ENCODE results near the gene WDR18.

Gene WDR18

DNA sequence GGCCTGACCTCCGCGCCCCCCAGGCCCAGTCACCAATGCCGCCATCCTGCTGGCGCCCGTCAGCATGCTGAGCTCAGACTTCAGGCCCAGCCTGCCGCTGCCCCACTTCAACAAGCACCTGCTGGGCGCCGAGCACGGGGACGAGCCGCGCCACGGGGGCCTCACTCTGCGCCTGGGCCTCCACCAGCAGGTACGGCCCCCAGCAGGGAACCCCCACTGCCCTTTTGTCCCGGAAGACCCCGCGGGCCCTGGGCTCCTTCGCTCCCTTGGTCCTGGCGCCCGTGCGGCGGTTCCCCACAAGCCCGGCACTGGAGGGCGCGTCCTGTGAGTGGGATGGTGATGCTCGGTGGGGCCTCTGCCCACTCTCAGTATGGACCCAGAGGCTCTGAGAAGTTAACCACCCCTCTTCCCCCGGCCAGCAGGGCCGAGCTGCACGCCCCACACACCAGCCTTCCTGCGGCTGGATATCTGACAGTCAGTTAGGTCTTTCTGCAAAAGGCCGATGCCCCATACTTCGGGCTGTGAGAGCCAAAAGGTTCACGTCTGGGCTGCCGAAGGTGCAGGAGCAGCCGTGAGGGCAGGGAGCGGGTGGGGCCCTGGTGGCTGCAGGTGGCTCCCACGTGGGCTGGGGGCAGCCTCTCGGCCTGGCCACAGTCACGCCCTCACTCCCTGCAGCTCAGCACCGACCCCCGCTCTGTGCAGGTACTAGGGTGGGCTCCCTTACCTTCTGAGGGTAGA lies 8.0 kb downstream of the WDR18 start:
- TF ChIP-seq, protein P1, sequence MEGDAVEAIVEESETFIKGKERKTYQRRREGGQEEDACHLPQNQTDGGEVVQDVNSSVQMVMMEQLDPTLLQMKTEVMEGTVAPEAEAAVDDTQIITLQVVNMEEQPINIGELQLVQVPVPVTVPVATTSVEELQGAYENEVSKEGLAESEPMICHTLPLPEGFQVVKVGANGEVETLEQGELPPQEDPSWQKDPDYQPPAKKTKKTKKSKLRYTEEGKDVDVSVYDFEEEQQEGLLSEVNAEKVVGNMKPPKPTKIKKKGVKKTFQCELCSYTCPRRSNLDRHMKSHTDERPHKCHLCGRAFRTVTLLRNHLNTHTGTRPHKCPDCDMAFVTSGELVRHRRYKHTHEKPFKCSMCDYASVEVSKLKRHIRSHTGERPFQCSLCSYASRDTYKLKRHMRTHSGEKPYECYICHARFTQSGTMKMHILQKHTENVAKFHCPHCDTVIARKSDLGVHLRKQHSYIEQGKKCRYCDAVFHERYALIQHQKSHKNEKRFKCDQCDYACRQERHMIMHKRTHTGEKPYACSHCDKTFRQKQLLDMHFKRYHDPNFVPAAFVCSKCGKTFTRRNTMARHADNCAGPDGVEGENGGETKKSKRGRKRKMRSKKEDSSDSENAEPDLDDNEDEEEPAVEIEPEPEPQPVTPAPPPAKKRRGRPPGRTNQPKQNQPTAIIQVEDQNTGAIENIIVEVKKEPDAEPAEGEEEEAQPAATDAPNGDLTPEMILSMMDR (IDR thresholded peaks at IDR 0.05; ENCODE audit: extremely low read depth, insufficient read depth, missing control alignments) = no peak
- in situ Hi-C loops (cut with MboI; ENCODE audit: low pct_unique_long_range_greater_than_20kb, low sequenced_read_pairs, unreplicated experiment) = no loop called here
- DNase-seq (ENCODE audit: low spot score) = no peak

DNA sequence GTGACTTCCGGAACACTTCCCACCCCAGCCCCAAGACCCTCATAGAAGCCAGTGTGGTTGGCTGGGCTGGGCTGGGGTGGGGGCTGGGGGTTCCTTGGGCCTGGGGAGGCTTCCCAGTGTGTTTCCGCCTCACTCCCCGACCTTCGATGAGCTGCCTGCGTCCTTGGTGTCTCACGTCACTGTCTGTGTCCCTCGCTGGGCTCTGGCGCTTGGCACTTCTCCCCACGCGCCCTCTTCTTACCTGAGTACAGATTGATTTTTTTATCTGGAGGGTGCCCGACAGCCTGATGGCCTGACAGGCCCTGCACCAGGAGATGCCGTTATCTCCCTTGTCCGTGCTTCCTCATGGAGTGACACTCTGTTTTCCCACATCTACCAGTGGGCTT lies 8.5 kb downstream of the WDR18 start:
- in situ Hi-C loops (cut with MboI; ENCODE audit: low pct_unique_long_range_greater_than_20kb, low sequenced_read_pairs, unreplicated experiment) = no loop called here
- TF ChIP-seq, protein P1 (IDR thresholded peaks at IDR 0.05; ENCODE audit: extremely low read depth, insufficient read depth, missing control alignments) = no peak
- no peak for DNase-seq (ENCODE audit: low spot score)

DNA sequence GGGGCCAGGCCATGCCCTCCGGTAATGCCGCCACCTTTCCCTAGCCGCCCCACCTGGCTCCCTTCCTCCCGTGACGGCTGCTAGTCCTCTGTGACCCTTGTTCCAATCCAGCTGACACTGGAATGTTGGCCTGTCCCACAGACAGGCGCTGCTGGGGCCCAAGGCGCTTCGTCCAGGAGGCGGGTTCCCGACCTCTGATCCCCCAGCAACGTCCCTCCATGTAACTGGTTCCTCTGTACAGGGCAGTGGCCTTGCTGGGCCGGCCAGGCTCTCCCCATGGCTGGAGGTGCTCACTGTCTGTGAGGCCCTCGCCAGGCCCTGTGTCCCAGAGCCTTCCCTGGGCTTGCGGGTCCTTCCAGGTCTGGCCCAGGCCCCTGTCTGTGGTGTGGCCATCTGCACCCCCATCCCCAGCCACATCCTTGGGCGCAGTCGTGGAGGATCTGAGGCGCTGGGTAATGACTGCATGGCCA lies 9.3 kb downstream of the WDR18 start:
- in situ Hi-C loops (cut with MboI; ENCODE audit: low pct_unique_long_range_greater_than_20kb, low sequenced_read_pairs, unreplicated experiment) = no loop called here
- TF ChIP-seq, protein P1 (IDR thresholded peaks at IDR 0.05; ENCODE audit: extremely low read depth, insufficient read depth, missing control alignments) = no peak
- DNase-seq (ENCODE audit: low spot score) = no peak

DNA sequence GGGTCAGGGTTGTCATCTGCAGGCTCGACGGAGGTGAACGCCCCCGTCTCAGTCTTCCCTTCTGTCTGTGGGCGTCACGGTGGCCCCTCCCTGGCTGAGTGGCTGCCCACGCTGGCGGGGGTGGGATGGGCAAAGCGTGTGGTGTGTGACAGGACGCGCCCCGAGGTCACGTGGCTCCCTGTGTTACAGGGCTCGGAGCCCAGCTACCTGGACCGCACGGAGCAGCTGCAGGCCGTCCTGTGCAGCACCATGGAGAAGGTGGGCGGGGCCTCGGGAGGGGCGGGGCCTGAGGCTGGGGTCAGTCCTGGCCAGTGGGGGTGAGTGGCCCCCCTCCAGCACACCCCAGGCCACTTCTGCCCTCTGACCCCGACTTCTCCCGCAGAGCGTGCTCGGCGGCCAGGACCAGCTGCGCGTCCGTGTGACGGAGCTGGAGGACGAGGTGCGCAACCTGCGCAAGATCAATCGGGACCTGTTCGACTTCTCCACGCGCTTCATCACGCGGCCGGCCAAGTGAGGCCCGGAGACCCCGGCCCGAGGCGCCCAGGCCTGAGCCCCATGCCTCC lies 9.8 kb downstream of the WDR18 start:
- in situ Hi-C loops (cut with MboI; ENCODE audit: low pct_unique_long_range_greater_than_20kb, low sequenced_read_pairs, unreplicated experiment) = no loop called here
- DNase-seq (ENCODE audit: low spot score) = no peak
- TF ChIP-seq, protein P1 (IDR thresholded peaks at IDR 0.05; ENCODE audit: extremely low read depth, insufficient read depth, missing control alignments) = no peak

DNA sequence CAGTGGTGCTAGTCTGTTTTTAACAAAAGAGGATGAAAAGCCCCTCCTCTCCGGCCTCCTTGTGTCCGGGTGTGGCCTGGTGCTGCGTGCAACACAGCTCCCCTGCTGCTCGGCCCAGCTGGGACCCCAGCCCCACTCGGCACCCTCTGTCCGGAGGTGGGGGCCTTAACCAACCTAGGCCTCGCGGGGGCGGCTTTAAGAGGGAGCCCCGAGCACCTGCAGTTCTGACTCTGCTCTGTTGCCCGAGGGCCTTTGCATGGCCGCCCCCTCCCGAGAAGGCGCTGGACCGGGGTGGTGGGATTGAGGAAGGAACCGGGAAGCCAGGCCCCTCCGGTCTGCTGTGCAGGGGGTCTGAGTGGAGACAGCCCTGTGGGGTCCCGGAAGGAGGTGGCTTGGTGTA lies 10.4 kb downstream of the WDR18 start:
- TF ChIP-seq, protein P1 (IDR thresholded peaks at IDR 0.05; ENCODE audit: extremely low read depth, insufficient read depth, missing control alignments) = no peak
- no peak for DNase-seq (ENCODE audit: low spot score)
- in situ Hi-C loops (cut with MboI; ENCODE audit: low pct_unique_long_range_greater_than_20kb, low sequenced_read_pairs, unreplicated experiment) = no loop called here

DNA sequence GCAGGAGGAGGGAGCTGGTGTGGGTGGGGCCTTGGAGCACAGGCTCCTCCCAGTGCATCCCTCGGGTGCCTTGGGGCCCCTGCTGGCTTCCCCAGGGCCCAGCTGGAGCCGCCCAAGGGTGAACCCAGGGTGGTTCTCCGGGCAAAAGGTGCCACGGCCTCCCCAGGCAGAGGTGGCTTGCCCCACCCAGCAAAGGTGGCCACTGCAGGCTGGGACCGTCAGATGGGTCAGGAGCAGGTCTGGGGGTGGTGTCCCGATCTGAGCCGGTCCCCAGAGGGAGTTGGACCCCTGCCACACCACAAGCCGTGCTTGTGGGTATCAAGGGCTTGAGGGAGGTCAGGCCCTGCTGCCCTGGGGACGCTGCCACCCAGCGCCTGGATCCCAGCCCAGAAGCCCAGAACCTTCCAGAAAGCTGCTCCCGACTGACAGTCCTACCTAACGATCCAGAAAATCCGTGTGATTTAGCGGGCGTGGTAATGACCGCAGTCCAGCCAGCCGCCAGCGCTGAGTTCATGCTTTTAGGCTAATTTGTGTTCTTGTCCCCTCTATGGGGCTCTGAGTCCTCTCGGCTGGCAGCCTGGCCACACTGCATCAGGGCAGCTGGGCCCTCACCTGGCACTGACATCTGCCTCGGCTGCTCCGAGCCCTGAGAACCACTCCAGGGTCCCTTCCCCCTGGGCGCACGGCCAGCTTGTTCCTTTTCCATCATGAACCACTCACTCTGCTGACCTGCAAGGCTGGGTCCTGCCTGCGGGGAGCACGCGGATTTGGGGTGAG lies 11.1 kb downstream of the WDR18 start:
- TF ChIP-seq, protein P1 (IDR thresholded peaks at IDR 0.05; ENCODE audit: extremely low read depth, insufficient read depth, missing control alignments) = no peak
- no peak for DNase-seq (ENCODE audit: low spot score)
- in situ Hi-C loops (cut with MboI; ENCODE audit: low pct_unique_long_range_greater_than_20kb, low sequenced_read_pairs, unreplicated experiment) = no loop called here

Measured in GM13977 (cell line).